NCI-H1694 treated with DMSO at 0.1 percent for 48 hours (cell line): Measurements from ENCODE around the gene EXOC6B.

ENCODE experiments used
- DNase-seq: peaks from one replicate; lab custom pipeline; 2025; lab: John Stamatoyannopoulos, UW

Gene EXOC6B

GRCh38 chr2:72159211-72159993 lies 666.4 kb downstream of the EXOC6B start:
- DNase-seq, result no peak

- no peak for DNase-seq
These were observed 667.7 kb downstream of the EXOC6B start for GRCh38 chr2:72157871-72158771.

- no peak for DNase-seq
These were observed 669.0 kb downstream of the EXOC6B start for GRCh38 chr2:72156872-72157271.

GRCh38 chr2:72155737-72156136 lies 670.1 kb downstream of the EXOC6B start:
- DNase-seq, result no peak

GRCh38 chr2:72155151-72155550 lies 670.7 kb downstream of the EXOC6B start:
- DNase-seq, result no peak

- DNase-seq, result no peak
These were observed 671.4 kb downstream of the EXOC6B start for GRCh38 chr2:72154386-72154975.

GRCh38 chr2:72153924-72154323 lies 671.9 kb downstream of the EXOC6B start:
- no peak for DNase-seq

GRCh38 chr2:72153026-72153791 lies 672.6 kb downstream of the EXOC6B start:
- no peak for DNase-seq

- DNase-seq, result no peak
These were observed 674.9 kb downstream of the EXOC6B start for GRCh38 chr2:72150861-72151356.

GRCh38 chr2:72150157-72150860 lies 675.5 kb downstream of the EXOC6B start:
- peak; percentile 85 for DNase-seq

- no peak for DNase-seq
These were observed 676.2 kb downstream of the EXOC6B start for GRCh38 chr2:72149556-72150156.

- DNase-seq, result no peak
These were observed 676.8 kb downstream of the EXOC6B start for GRCh38 chr2:72148837-72149555.

GRCh38 chr2:72148003-72148836 lies 677.6 kb downstream of the EXOC6B start:
- no peak for DNase-seq

- no peak for DNase-seq
These were observed 678.4 kb downstream of the EXOC6B start, which contains the start of gene CYP26B1 for GRCh38 chr2:72147303-72147971. CYP26B1 (minus strand) TSS chr2:72147862; CDS start chr2:72147834, 28 bp downstream.

- DNase-seq, result no peak
These were observed 679.2 kb downstream of the EXOC6B start for GRCh38 chr2:72146347-72147302.

GRCh38 chr2:72145658-72146329 lies 680.0 kb downstream of the EXOC6B start:
- DNase-seq, result no peak

GRCh38 chr2:72145289-72145657 lies 680.6 kb downstream of the EXOC6B start:
- no peak for DNase-seq
